Glutamatergic neuron (in vitro differentiated cells): Measurements from ENCODE around the gene FRS2. TPM values are rescaled to one million over a fixed set of nuclear protein-coding genes. Genes with fewer than 3 reads are reported as not detected.

Experiments used
- DNase-seq: peaks from one replicate; pipeline ENCODE4 v3.0.0; 2022
- H3K27ac Mint-ChIP-seq: one replicate; pipeline ENCODE4 v1.8.0; 2020; ENCODE audit warnings: mild to moderate bottlenecking, mixed read lengths, inconsistent platforms; ENCODE audit not compliant: unreplicated experiment
- H3K27me3 Mint-ChIP-seq: one replicate; pipeline ENCODE4 v1.8.0; 2020; ENCODE audit warnings: mild to moderate bottlenecking, moderate library complexity, mixed read lengths, inconsistent platforms; ENCODE audit not compliant: unreplicated experiment
- H3K36me3 Mint-ChIP-seq: one replicate; pipeline ENCODE4 v1.8.0; 2020; ENCODE audit warnings: mild to moderate bottlenecking, mixed read lengths, inconsistent platforms; ENCODE audit not compliant: unreplicated experiment
- H3K4me1 Mint-ChIP-seq: one replicate; pipeline ENCODE4 v1.8.0; 2020; ENCODE audit warnings: mild to moderate bottlenecking, low read depth, mixed read lengths, inconsistent platforms; ENCODE audit not compliant: unreplicated experiment
- H3K4me3 Mint-ChIP-seq: one replicate; pipeline ENCODE4 v1.8.0; 2020; ENCODE audit warnings: mild to moderate bottlenecking, mixed read lengths, inconsistent platforms; ENCODE audit not compliant: unreplicated experiment
- H3K9me3 Mint-ChIP-seq: one replicate; pipeline ENCODE4 v1.8.0; 2020; ENCODE audit warnings: mild to moderate bottlenecking, moderate library complexity, mixed read lengths, inconsistent platforms; ENCODE audit not compliant: unreplicated experiment
- CTCF ChIP-seq: fragments of 200-600 bp; sonication (generic); IDR thresholded peaks from one replicate; pipeline ENCODE4 v1.5.0; 2021; ENCODE audit not compliant: partially characterized antibody, unreplicated experiment
- microRNA-seq: library from miRNA; unstranded; fragments of <30 nt; microRNA quantifications from one replicate; pipeline ENCODE4, GENCODE V29; 2020; ENCODE audit not compliant: unreplicated experiment
- total RNA-seq: library from RNA; stranded (reverse); fragmentation: NEBNext Ultra II Directional; extraction: Animal tissue kit (Norgen Biotek cat#: 25700); gene quantifications from one replicate; pipeline ENCODE4 v1.2.1, GENCODE V29; 2021; ENCODE audit not compliant: unreplicated experiment

The FRS2 gene
- total RNA-seq, 1 donor from 2014 or later: 26.7 TPM

- Mint-ChIP-seq H3K9me3 (no peaks in the 10 kb centered on the region), H3K27me3 (peaks cover 3% of the 10 kb centered on the region), H3K4me1 (peaks cover 10% of the 10 kb centered on the region), H3K4me3 (no peak overlapping the region), H3K27ac (no peak overlapping the region), H3K36me3 (no peaks in the 10 kb centered on the region)
- DNase-seq: no peak
- no peak for TF ChIP-seq CTCF
Observed at GRCh38 chr12:69621551-69621950, 151.4 kb downstream of the FRS2 start.

DNA sequence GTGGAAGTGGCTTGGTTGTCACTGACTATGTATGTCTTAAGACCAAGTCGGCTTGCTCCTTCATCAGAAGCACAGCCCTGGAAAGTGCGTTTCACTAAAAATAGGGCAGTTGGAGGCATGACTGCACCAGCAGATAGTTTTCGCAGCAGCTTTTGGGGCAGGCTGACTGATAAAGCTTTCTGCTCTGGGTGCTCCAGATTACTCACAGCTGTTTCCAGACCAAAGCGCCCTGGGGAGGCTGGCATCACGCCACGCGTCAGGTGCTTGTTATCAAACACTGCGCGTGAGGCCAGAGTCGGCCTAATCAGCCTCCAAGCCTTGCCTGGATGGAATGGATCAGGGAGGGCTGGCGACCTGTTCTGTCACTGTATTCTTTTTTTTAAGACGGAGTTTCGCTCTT is 153.8 kb downstream of the FRS2 start:
- Mint-ChIP-seq H3K27me3 (peaks cover 3% of the 10 kb centered on the region), H3K36me3 (no peaks in the 10 kb centered on the region), H3K4me1 (peaks cover 6% of the 10 kb centered on the region), H3K9me3 (peaks cover 3% of the 10 kb centered on the region), H3K27ac (no peak overlapping the region), H3K4me3 (no peak overlapping the region)
- TF ChIP-seq CTCF: no peak
- DNase-seq: no peak

DNA sequence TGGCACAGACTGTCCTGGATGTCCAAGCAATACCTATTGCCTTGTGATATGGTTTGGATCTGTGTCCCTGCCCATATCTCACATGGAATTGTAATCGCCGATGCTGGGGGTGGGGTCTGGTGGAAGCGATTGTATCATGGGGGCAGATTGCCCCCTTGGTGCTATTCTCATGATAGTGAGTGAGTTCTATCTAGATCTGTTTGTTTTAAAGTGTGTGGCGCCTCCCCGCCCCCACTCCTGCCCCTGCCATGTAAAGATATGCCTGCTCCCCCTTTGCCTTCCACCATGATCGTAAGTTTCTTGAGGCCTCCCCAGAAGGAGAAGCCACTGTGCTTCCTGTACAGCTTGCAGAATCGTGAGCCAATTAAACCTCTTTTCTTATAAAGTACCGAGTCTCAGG is 157.3 kb downstream of the FRS2 start:
- Mint-ChIP-seq H3K27ac (no peak overlapping the region), H3K36me3 (no peaks in the 10 kb centered on the region), H3K4me3 (no peak overlapping the region), H3K4me1 (no peaks in the 10 kb centered on the region), H3K27me3 (peaks cover 3% of the 10 kb centered on the region), H3K9me3 (peaks cover 3% of the 10 kb centered on the region)
- no peak for TF ChIP-seq CTCF
- DNase-seq: no peak

Small RNA genes lying within 50 kb of the gene (microRNA-seq; reads per million reads assigned to microRNA genes)
- gene MIR3913-1 (not detected), gene MIR3913-2 (not detected)

Other genes with a start within 250 kb of the FRS2 start
- gene CPSF6, start 230.8 kb upstream of the FRS2 start, total RNA-seq: 167 TPM
- gene LYZ, start 122.0 kb upstream of the FRS2 start, total RNA-seq: 0.37 TPM
- 27.3 TPM for gene YEATS4, start 110.6 kb upstream of the FRS2 start, total RNA-seq
- 298 TPM for gene CCT2, start 115.1 kb downstream of the FRS2 start, total RNA-seq
- not detected for gene LRRC10, start 140.5 kb downstream of the FRS2 start, total RNA-seq
- gene BEST3, start 228.9 kb downstream of the FRS2 start, total RNA-seq: not detected